Adrenal gland (tissue), 12 donors: ENCODE data around the gene NRXN3. TPM values are rescaled to one million over a fixed set of nuclear protein-coding genes. Genes with fewer than 3 reads are reported as not detected.

Experiments
- DNase-seq, 7 donors: peaks; one replicate each; pipeline ENCODE4 v3.0.0-alpha.2; 2019 to 2020
- H3K27ac ChIP-seq, 5 donors: fragments of 200-600 bp; sonication (generic) in 4 of 5; 1 replicate in 3 of 5; 2 replicates in 2 of 5; pipeline versions ENCODE4 v1.5.1 to v1.8.0; 2016 to 2020; ENCODE audit warnings: mild to moderate bottlenecking in 1 of 5
- H3K27me3 ChIP-seq: fragments of 200-600 bp; 2 replicates; pipeline ENCODE4 v1.8.0; 2021
- H3K36me3 ChIP-seq, 2 donors: fragments of 200-600 bp; replicated peaks in 1 of 2; 1 replicate in 1 of 2; 2 replicates in 1 of 2; pipeline versions ENCODE4 v1.5.1 to v1.8.0; 2018 to 2022
- H3K4me1 ChIP-seq, 2 donors: fragments of 200-600 bp; replicated peaks in 1 of 2; 1 replicate in 1 of 2; 2 replicates in 1 of 2; pipeline versions ENCODE4 v1.5.1 to v1.8.0; 2018 to 2021
- H3K4me3 ChIP-seq, 4 donors: fragments of 200-600 bp; sonication (generic) in 3 of 4; one replicate each; pipeline ENCODE4 v1.5.1; 2016 to 2018
- H3K9me3 ChIP-seq, 3 donors: fragments of 200-600 bp; sonication (generic) in 1 of 3; replicated peaks in 1 of 3; 1 replicate in 2 of 3; 2 replicates in 1 of 3; pipeline versions ENCODE4 v1.5.1 to v1.8.0; 2016 to 2021
- CTCF ChIP-seq, 6 experiments: fragments of 450-650 bp in 4 of 6; fragments of 200-600 bp in 2 of 6; sonication (generic) in 1 of 6; IDR thresholded peaks; 1 replicate in 5 of 6; 2 replicates in 1 of 6; pipeline versions ENCODE4 v1.5.1 to v1.8.0; 2016 to 2021; ENCODE audit warnings: antibody characterized with exemption in 6 of 6, mild to moderate bottlenecking in 2 of 6, moderate library complexity in 1 of 6
- POLR2A ChIP-seq, 2 donors: fragments of 450-650 bp; IDR thresholded peaks; one replicate each; pipeline ENCODE4 v1.6.1; 2017; ENCODE audit warnings: antibody characterized with exemption in 2 of 2, mild to moderate bottlenecking in 2 of 2, moderate library complexity in 1 of 2
- WGBS, 4 donors: extraction: QIAGEN DNeasy Blood & Tissue Kit in 2 of 4; methylation state at CpG; one replicate each; pipeline versions ENCODE4 v1.1.5 to v1.1.7; 2013 to 2017; 5-methylcytosine and 5-hydroxymethylcytosine counted together
- intact Hi-C, 2 donors: fragments of 100-400 bp; cut with DNase I; formaldehyde crosslinking; loops; one replicate each; pipeline versions ENCODE4 v1.14.1 to v1.15.0; 2022 to 2023
- polyA plus RNA-seq, 3 donors: library from polyadenylated mRNA; stranded (reverse); fragments of 200-250 nt in 2 of 3; fragments of 350-450 nt in 1 of 3; fragmentation: Illumina TruSeq in 1 of 3; extraction: RNeasy Lipid Tissue Mini Kit (QIAGEN cat#74804) in 1 of 3; gene quantifications; one replicate each; pipeline ENCODE4 v1.2.3, GENCODE V29; 2013 to 2014
- total RNA-seq, 9 donors: library from RNA; depleted of rRNA in 4 of 9; stranded (reverse); fragments of >200 nt in 4 of 9; fragments of 120-200 nt in 1 of 9; fragmentation: NEBNext Ultra II Directional in 1 of 9; extraction: Animal tissue kit (Norgen Biotek cat#: 25700) in 1 of 9; gene quantifications; one replicate each; pipeline versions ENCODE4 v1.1.0 to v1.2.4, GENCODE V29; 2013 to 2023
- donor health status: healthy with polysubstance abuse.
- donor health status: Bipolar disorder and iron deficiency.
- donor health status: DM: yes; HTN: yes; CAD: no.
- donor health status: DM: no; HTN: no; CAD: no.
- donor health status: DM: no; HTN: no; CAD: no.
- donor health status: DM: yes; HTN: yes; CAD: no.

NRXN3 gene
- total and polyA plus RNA-seq, 12 donors, result 0.09 to 8.5 (median 1.6) TPM

GRCh38 chr14:79051742-79052141 is 881.6 kb downstream of the NRXN3 start:
- H3K9me3 ChIP-seq, result no peaks in the 10 kb centered on the region
- no peak overlapping the region for H3K4me3 ChIP-seq
- WGBS, 4 donors, result 62 to 74% (median 71%) methylated on average over 4 of the region's 4 CpGs
- no peak overlapping the region for H3K27ac ChIP-seq
- no peaks in the 10 kb centered on the region for H3K4me1 ChIP-seq
- intact Hi-C loops, result no loop called here
- no peaks in the 10 kb centered on the region for H3K27me3 ChIP-seq
- TF ChIP-seq POLR2A (IDR thresholded peaks at IDR 0.05) (no peak), CTCF (IDR thresholded peaks at IDR 0.05) (no peak)
- DNase-seq, result no peak
- no peaks in the 10 kb centered on the region for H3K36me3 ChIP-seq

GRCh38 chr14:79056879-79057278 is 886.7 kb downstream of the NRXN3 start:
- no peak for TF ChIP-seq POLR2A (IDR thresholded peaks at IDR 0.05)
- no peak for TF ChIP-seq CTCF (IDR thresholded peaks at IDR 0.05)
- no peak for DNase-seq
- Histone ChIP-seq H3K4me3 (no peak overlapping the region), H3K9me3 (no peaks in the 10 kb centered on the region), H3K27me3 (no peaks in the 10 kb centered on the region), H3K36me3 (no peaks in the 10 kb centered on the region), H3K27ac (no peak overlapping the region), H3K4me1 (no peaks in the 10 kb centered on the region)
- intact Hi-C loops, result no loop called here
- 67 to 84% (median 76%) methylated on average over 1 of the region's 1 CpG for WGBS, 4 donors

- WGBS, 4 donors, result 77 to 83% (median 79%) methylated on average over 2 of the region's 2 CpGs
- DNase-seq, result no peak
- intact Hi-C loops, result no loop called here
- no peak for TF ChIP-seq POLR2A (IDR thresholded peaks at IDR 0.05)
- no peak for TF ChIP-seq CTCF (IDR thresholded peaks at IDR 0.05)
- no peaks in the 10 kb centered on the region for H3K9me3 ChIP-seq
- H3K4me1 ChIP-seq, result no peaks in the 10 kb centered on the region
- H3K36me3 ChIP-seq, result no peaks in the 10 kb centered on the region
- no peak overlapping the region for H3K27ac ChIP-seq
- H3K27me3 ChIP-seq, result no peaks in the 10 kb centered on the region
- H3K4me3 ChIP-seq, result no peak overlapping the region
Observed at GRCh38 chr14:79057333-79057732, 887.2 kb downstream of the NRXN3 start.

- H3K4me1 ChIP-seq, result no peaks in the 10 kb centered on the region
- intact Hi-C loops, result no loop called here
- H3K27ac ChIP-seq, result no peak overlapping the region
- H3K4me3 ChIP-seq, result no peak overlapping the region
- no peak for TF ChIP-seq POLR2A (IDR thresholded peaks at IDR 0.05)
- TF ChIP-seq CTCF (IDR thresholded peaks at IDR 0.05), result no peak
- WGBS, 4 donors, result 59 to 71% (median 66%) methylated on average over 3 of the region's 3 CpGs
- H3K9me3 ChIP-seq, result no peaks in the 10 kb centered on the region
- no peaks in the 10 kb centered on the region for H3K36me3 ChIP-seq
- DNase-seq, result no peak
- no peaks in the 10 kb centered on the region for H3K27me3 ChIP-seq
Observed at GRCh38 chr14:79062226-79062625, 892.1 kb downstream of the NRXN3 start.
